Kidney epithelial cell (primary cell): Measurements from ENCODE around the gene ABCA2. TPM values are rescaled to one million over a fixed set of nuclear protein-coding genes. Genes with fewer than 3 reads are reported as not detected.

ENCODE experiments used
- DNase-seq: peaks from one replicate; pipeline ENCODE4 v3.0.0-alpha.2; 2010; ENCODE audit warnings: low read depth
- H3K27me3 ChIP-seq: 2 replicates; pipeline ENCODE4 v1.6.0; 2011; ENCODE audit warnings: low read length; ENCODE audit not compliant: control insufficient read depth, insufficient read depth
- H3K36me3 ChIP-seq: 2 replicates; pipeline ENCODE4 v1.5.1; 2011; ENCODE audit warnings: low read length; ENCODE audit not compliant: control insufficient read depth, insufficient read depth
- H3K4me3 ChIP-seq: 2 replicates; pipeline ENCODE4 v1.5.1; 2011; ENCODE audit warnings: low read depth, mild to moderate bottlenecking, control low read depth, low read length
- CTCF ChIP-seq: IDR thresholded peaks from 2 replicates; pipeline ENCODE4 v1.5.1; 2011; ENCODE audit warnings: mild to moderate bottlenecking, moderate library complexity, low read length, control low read depth, inconsistent platforms; ENCODE audit not compliant: insufficient read depth, poor library complexity, severe bottlenecking
- total RNA-seq: library from RNA; depleted of rRNA; stranded (reverse); fragments of >200 nt; gene quantifications from 2 replicates; pipeline ENCODE4 v1.2.3, GENCODE V29; 2015

The ABCA2 gene
- total RNA-seq, 1 donor from 2014 or later, result 5.3 TPM

- no peak for TF ChIP-seq CTCF
Measured at GRCh38 chr9:137015540-137015930, 12.5 kb downstream of the ABCA2 start.

GRCh38 chr9:137014776-137015539, 13.1 kb downstream of the ABCA2 start:
- Histone ChIP-seq H3K36me3 (no peaks in the 10 kb centered on the region), H3K27me3 (no peaks in the 10 kb centered on the region), H3K4me3 (no peak overlapping the region)
- no peak for TF ChIP-seq CTCF
- DNase-seq, result no peak

More at GRCh38 chr9:137015540-137015930, 12.5 kb downstream of the ABCA2 start:
- H3K36me3 ChIP-seq, result no peaks in the 10 kb centered on the region
- H3K27me3 ChIP-seq, result no peaks in the 10 kb centered on the region
- H3K4me3 ChIP-seq, result no peak overlapping the region
- no peak for DNase-seq

- Histone ChIP-seq H3K36me3 (no peaks in the 10 kb centered on the region), H3K4me3 (no peak overlapping the region), H3K27me3 (no peaks in the 10 kb centered on the region)
- no peak for DNase-seq
- TF ChIP-seq CTCF, result no peak
Measured at GRCh38 chr9:137014166-137014565, 13.9 kb downstream of the ABCA2 start.

GRCh38 chr9:137013571-137013940, 14.5 kb downstream of the ABCA2 start:
- no peak for TF ChIP-seq CTCF
- H3K27me3 ChIP-seq, result no peaks in the 10 kb centered on the region
- no peak overlapping the region for H3K4me3 ChIP-seq
- no peak for DNase-seq
- H3K36me3 ChIP-seq, result no peaks in the 10 kb centered on the region

DNA sequence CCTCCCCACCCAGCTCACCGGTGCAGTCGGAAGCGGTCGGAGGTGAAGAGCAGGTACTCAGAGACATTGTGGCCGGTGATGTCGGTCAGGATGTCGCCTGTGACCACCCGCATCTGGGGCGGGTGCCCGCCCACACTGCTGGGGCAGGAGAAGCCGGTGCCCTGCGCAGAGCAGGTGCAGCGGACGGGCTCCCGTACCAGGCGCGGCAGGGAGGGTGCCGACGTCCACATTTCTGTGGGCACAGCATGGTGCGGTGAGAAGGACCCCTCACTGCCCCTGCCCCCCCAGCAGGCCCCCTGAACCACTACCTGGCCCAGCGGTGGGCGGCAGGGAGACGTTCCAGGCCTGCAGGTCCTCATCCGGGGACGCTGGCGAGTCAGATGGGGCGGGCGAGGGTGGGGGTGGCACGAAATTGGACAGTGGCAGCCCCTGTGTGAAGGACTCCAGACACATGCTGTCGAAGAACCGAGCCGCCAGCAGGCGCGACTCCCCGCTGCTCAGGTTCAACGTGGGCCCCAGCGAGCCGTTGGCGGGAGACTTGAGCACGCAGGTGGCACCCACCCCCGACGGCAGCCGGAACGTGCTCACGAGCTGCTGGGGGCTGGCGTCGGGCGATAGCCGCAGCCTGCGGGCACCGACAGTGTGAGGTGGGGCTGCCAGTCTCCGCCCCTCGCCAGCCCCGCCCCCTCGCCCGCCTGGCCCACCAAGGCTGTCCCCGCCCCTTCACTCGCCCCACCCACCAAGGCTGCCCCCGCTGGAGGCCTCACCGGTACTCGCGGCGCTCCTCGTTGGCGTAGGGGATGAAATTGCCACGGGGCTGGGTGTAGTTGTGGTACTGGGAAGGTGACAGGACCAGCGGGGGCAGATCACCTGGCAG, 15.1 kb downstream of the ABCA2 start:
- H3K36me3 ChIP-seq, result no peaks in the 10 kb centered on the region
- TF ChIP-seq CTCF, result no peak
- DNase-seq, result no peak

More for the DNA sequence above, 15.1 kb downstream of the ABCA2 start:
- Histone ChIP-seq H3K4me3 (no peak overlapping the region), H3K27me3 (no peaks in the 10 kb centered on the region)
